SK-N-SH treated with all-trans-retinoic acid at 6 μM for 48 hours (cell line): ENCODE results near the gene LVRN.

Experiments used
- ATAC-seq: fragments of 200-7000 bp; cut with Tn5 transposase; 3 replicates; pipeline ENCODE4 v1.9.1; 2020; ENCODE audit warnings: mild to moderate bottlenecking, moderate library complexity
- BACH2 ChIP-seq: fragments of 250-450 bp; sonication (Bioruptor Pico); IDR thresholded peaks from 2 replicates; pipeline ENCODE4 v1.9.0; 2021; ENCODE audit warnings: mild to moderate bottlenecking, borderline replicate concordance
- CSDC2 ChIP-seq: fragments of 250-450 bp; sonication (Bioruptor Pico); IDR thresholded peaks from 2 replicates; pipeline ENCODE4 v1.5.0; 2020; ENCODE audit warnings: mild to moderate bottlenecking, moderate library complexity
- ESRRG ChIP-seq: fragments of 250-450 bp; sonication (Bioruptor Pico); IDR thresholded peaks from 2 replicates; pipeline ENCODE4 v1.6.1; 2021; ENCODE audit warnings: mild to moderate bottlenecking
- GLIS3 ChIP-seq: fragments of 250-450 bp; sonication (Bioruptor Pico); IDR thresholded peaks from 2 replicates; pipeline ENCODE4 v1.5.0; 2020; ENCODE audit warnings: mild to moderate bottlenecking, moderate library complexity
- ISL1 ChIP-seq: fragments of 250-450 bp; sonication (Bioruptor Pico); IDR thresholded peaks from 2 replicates; pipeline ENCODE4 v2.1.2; 2022; ENCODE audit warnings: mild to moderate bottlenecking, moderate library complexity
- RARB ChIP-seq: fragments of 250-450 bp; sonication (Bioruptor Pico); IDR thresholded peaks from 2 replicates; pipeline ENCODE4 v1.8.0; 2021; ENCODE audit warnings: mild to moderate bottlenecking, moderate library complexity
- SNAI2 ChIP-seq: fragments of 250-450 bp; sonication (Bioruptor Pico); IDR thresholded peaks from 2 replicates; pipeline ENCODE4 v1.5.0; 2020; ENCODE audit warnings: mild to moderate bottlenecking, moderate library complexity
- TCF4 ChIP-seq: fragments of 250-450 bp; sonication (Bioruptor Pico); IDR thresholded peaks from 2 replicates; pipeline ENCODE4 v1.8.0; 2021; ENCODE audit warnings: mild to moderate bottlenecking, moderate library complexity, borderline replicate concordance
- TOX ChIP-seq: fragments of 250-450 bp; sonication (Bioruptor Pico); IDR thresholded peaks from 2 replicates; pipeline ENCODE4 v1.8.0; 2021; ENCODE audit warnings: mild to moderate bottlenecking, moderate library complexity, borderline replicate concordance
- ZC3H10 ChIP-seq: fragments of 250-450 bp; sonication (Bioruptor Pico); IDR thresholded peaks from 2 replicates; pipeline ENCODE4 v1.5.1; 2021; ENCODE audit warnings: mild to moderate bottlenecking, moderate library complexity
- ZFP30 ChIP-seq: fragments of 450-650 bp; formaldehyde crosslinking; IDR thresholded peaks from 2 replicates; pipeline ENCODE4 v1.5.0; 2022; ENCODE audit warnings: mild to moderate bottlenecking, moderate library complexity
- ZNF565 ChIP-seq: fragments of 450-650 bp; formaldehyde crosslinking; conservative IDR thresholded peaks from 2 replicates; pipeline ENCODE4 v1.5.0; 2020; ENCODE audit warnings: low read depth, mild to moderate bottlenecking, moderate library complexity
- ZNF70 ChIP-seq: fragments of 450-650 bp; formaldehyde crosslinking; IDR thresholded peaks from 2 replicates; pipeline ENCODE4 v1.5.0; 2020; ENCODE audit warnings: mild to moderate bottlenecking, moderate library complexity
- ZNF8 ChIP-seq: fragments of 450-650 bp; formaldehyde crosslinking; IDR thresholded peaks from 2 replicates; pipeline ENCODE4 v1.5.0; 2020; ENCODE audit warnings: mild to moderate bottlenecking, moderate library complexity
- TF ChIP-seq, protein P1 (sequence below): fragments of 250-450 bp; sonication (Bioruptor Pico); IDR thresholded peaks from 2 replicates; pipeline ENCODE4 v1.5.1; 2020; ENCODE audit warnings: low read depth, mild to moderate bottlenecking, moderate library complexity
- TF ChIP-seq, protein P2 (sequence below): fragments of 250-450 bp; sonication (Bioruptor Pico); IDR thresholded peaks from 2 replicates; pipeline ENCODE4 v1.5.1; 2021; ENCODE audit warnings: mild to moderate bottlenecking, moderate library complexity
- TF ChIP-seq, protein P3 (sequence below): fragments of 250-450 bp; sonication (Bioruptor Pico); IDR thresholded peaks from 2 replicates; pipeline ENCODE4 v1.8.0; 2020; ENCODE audit warnings: mild to moderate bottlenecking, moderate library complexity, borderline replicate concordance
- TF ChIP-seq, protein P4 (sequence below): fragments of 250-450 bp; sonication (Bioruptor Pico); IDR thresholded peaks from 2 replicates; pipeline ENCODE4 v1.8.0; 2021; ENCODE audit warnings: low read depth, mild to moderate bottlenecking, moderate library complexity, borderline replicate concordance
- TF ChIP-seq, protein P5 (sequence below): fragments of 250-450 bp; sonication (Bioruptor Pico); IDR thresholded peaks from 2 replicates; pipeline ENCODE4 v1.5.0; 2020; ENCODE audit warnings: mild to moderate bottlenecking, moderate library complexity

Gene LVRN

GRCh38 chr5:115930630-115931337 lies 31.5 kb upstream of the LVRN start:
- no peak for TF ChIP-seq TOX (CRISPR knock-in tag)
- TF ChIP-seq ZC3H10 (CRISPR knock-in tag) = no peak
- TF ChIP-seq GLIS3 = no peak
- no peak for TF ChIP-seq ZNF565 (CRISPR knock-in tag)
- TF ChIP-seq, protein P1, sequence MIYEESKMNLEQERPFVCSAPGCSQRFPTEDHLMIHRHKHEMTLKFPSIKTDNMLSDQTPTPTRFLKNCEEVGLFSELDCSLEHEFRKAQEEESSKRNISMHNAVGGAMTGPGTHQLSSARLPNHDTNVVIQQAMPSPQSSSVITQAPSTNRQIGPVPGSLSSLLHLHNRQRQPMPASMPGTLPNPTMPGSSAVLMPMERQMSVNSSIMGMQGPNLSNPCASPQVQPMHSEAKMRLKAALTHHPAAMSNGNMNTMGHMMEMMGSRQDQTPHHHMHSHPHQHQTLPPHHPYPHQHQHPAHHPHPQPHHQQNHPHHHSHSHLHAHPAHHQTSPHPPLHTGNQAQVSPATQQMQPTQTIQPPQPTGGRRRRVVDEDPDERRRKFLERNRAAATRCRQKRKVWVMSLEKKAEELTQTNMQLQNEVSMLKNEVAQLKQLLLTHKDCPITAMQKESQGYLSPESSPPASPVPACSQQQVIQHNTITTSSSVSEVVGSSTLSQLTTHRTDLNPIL (CRISPR knock-in tag) = no peak
- TF ChIP-seq, protein P2, sequence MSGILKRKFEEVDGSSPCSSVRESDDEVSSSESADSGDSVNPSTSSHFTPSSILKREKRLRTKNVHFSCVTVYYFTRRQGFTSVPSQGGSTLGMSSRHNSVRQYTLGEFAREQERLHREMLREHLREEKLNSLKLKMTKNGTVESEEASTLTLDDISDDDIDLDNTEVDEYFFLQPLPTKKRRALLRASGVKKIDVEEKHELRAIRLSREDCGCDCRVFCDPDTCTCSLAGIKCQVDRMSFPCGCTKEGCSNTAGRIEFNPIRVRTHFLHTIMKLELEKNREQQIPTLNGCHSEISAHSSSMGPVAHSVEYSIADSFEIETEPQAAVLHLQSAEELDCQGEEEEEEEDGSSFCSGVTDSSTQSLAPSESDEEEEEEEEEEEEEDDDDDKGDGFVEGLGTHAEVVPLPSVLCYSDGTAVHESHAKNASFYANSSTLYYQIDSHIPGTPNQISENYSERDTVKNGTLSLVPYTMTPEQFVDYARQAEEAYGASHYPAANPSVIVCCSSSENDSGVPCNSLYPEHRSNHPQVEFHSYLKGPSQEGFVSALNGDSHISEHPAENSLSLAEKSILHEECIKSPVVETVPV (CRISPR knock-in tag) = no peak
- TF ChIP-seq ZNF8 = no peak
- no peak for TF ChIP-seq BACH2 (CRISPR knock-in tag)
- no peak for TF ChIP-seq RARB (CRISPR knock-in tag)
- TF ChIP-seq, protein P3, sequence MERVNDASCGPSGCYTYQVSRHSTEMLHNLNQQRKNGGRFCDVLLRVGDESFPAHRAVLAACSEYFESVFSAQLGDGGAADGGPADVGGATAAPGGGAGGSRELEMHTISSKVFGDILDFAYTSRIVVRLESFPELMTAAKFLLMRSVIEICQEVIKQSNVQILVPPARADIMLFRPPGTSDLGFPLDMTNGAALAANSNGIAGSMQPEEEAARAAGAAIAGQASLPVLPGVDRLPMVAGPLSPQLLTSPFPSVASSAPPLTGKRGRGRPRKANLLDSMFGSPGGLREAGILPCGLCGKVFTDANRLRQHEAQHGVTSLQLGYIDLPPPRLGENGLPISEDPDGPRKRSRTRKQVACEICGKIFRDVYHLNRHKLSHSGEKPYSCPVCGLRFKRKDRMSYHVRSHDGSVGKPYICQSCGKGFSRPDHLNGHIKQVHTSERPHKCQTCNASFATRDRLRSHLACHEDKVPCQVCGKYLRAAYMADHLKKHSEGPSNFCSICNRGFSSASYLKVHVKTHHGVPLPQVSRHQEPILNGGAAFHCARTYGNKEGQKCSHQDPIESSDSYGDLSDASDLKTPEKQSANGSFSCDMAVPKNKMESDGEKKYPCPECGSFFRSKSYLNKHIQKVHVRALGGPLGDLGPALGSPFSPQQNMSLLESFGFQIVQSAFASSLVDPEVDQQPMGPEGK (CRISPR knock-in tag) = no peak
- TF ChIP-seq ISL1 (CRISPR knock-in tag) = no peak
- no peak for TF ChIP-seq SNAI2 (CRISPR knock-in tag)
- TF ChIP-seq, protein P4, sequence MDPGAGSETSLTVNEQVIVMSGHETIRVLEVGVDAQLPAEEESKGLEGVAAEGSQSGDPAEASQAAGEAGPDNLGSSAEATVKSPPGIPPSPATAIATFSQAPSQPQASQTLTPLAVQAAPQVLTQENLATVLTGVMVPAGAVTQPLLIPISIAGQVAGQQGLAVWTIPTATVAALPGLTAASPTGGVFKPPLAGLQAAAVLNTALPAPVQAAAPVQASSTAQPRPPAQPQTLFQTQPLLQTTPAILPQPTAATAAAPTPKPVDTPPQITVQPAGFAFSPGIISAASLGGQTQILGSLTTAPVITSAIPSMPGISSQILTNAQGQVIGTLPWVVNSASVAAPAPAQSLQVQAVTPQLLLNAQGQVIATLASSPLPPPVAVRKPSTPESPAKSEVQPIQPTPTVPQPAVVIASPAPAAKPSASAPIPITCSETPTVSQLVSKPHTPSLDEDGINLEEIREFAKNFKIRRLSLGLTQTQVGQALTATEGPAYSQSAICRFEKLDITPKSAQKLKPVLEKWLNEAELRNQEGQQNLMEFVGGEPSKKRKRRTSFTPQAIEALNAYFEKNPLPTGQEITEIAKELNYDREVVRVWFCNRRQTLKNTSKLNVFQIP = no peak
- no peak for TF ChIP-seq ZFP30
- TF ChIP-seq, protein P5, sequence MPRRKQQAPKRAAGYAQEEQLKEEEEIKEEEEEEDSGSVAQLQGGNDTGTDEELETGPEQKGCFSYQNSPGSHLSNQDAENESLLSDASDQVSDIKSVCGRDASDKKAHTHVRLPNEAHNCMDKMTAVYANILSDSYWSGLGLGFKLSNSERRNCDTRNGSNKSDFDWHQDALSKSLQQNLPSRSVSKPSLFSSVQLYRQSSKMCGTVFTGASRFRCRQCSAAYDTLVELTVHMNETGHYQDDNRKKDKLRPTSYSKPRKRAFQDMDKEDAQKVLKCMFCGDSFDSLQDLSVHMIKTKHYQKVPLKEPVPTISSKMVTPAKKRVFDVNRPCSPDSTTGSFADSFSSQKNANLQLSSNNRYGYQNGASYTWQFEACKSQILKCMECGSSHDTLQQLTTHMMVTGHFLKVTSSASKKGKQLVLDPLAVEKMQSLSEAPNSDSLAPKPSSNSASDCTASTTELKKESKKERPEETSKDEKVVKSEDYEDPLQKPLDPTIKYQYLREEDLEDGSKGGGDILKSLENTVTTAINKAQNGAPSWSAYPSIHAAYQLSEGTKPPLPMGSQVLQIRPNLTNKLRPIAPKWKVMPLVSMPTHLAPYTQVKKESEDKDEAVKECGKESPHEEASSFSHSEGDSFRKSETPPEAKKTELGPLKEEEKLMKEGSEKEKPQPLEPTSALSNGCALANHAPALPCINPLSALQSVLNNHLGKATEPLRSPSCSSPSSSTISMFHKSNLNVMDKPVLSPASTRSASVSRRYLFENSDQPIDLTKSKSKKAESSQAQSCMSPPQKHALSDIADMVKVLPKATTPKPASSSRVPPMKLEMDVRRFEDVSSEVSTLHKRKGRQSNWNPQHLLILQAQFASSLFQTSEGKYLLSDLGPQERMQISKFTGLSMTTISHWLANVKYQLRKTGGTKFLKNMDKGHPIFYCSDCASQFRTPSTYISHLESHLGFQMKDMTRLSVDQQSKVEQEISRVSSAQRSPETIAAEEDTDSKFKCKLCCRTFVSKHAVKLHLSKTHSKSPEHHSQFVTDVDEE (CRISPR knock-in tag) = no peak
- TF ChIP-seq CSDC2 (CRISPR knock-in tag) = no peak
- no peak for TF ChIP-seq TCF4
- TF ChIP-seq, all 23 proteins: peak for 0

GRCh38 chr5:115932991-115933390 lies 29.3 kb upstream of the LVRN start:
- TF ChIP-seq CSDC2 (CRISPR knock-in tag) (no peak), BACH2 (CRISPR knock-in tag) (no peak), GLIS3 (no peak), ZNF70 (no peak), SNAI2 (CRISPR knock-in tag) (no peak), ZNF565 (CRISPR knock-in tag) (no peak), ESRRG (CRISPR knock-in tag) (no peak), TOX (CRISPR knock-in tag) (no peak), TCF4 (no peak)
- TF ChIP-seq, protein P2 (CRISPR knock-in tag) = no peak
- TF ChIP-seq, protein P5 (CRISPR knock-in tag) = no peak
- TF ChIP-seq, protein P1 (CRISPR knock-in tag) = no peak
- TF ChIP-seq, protein P4 = no peak

More at GRCh38 chr5:115930630-115931337, 31.5 kb upstream of the LVRN start:
- no peak for ATAC-seq

More at GRCh38 chr5:115932991-115933390, 29.3 kb upstream of the LVRN start:
- no peak for ATAC-seq
